22Rv1 (cell line): ENCODE data around the gene S100A16.

Experiments
- CTCF ChIP-seq: fragments of 450-650 bp; IDR thresholded peaks from 2 replicates; pipeline ENCODE4 v1.5.1; 2017; ENCODE audit warnings: mild to moderate bottlenecking
- ZFX ChIP-seq: fragments of 450-650 bp; IDR thresholded peaks from 2 replicates; pipeline ENCODE4 v1.6.1; 2017; ENCODE audit warnings: antibody characterized with exemption, borderline replicate concordance

GRCh38 chr1:153636312-153636711 is 23.4 kb upstream of the S100A16 start:
- TF ChIP-seq CTCF (no peak), ZFX (no peak)
